ENCODE measurements around the gene CLBA1. TPM values are rescaled to one million over a fixed set of nuclear protein-coding genes. Genes with fewer than 3 reads are reported as not detected.

CLBA1 gene
- total RNA-seq, 1 donor, result 7.3 TPM

DNA sequence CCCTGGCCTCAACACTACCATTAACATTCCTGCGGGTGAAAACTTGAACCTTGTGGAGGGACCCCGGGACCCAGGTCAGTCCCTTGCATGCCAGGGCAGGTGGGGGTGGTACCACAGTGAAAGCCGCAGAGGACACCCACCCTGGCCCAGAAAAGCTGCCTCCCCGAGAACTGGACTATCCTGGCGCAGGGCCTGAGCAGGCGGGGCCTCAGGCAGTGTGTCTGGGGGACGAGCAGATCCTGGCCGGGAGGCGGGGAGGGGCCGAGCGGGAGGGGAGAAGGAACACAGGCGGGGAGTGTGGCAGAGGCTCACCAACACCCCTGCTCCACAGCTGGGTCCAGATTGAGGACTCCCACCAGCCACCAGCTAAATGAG, 17.4 kb upstream of the CLBA1 start:
- no peak for DNase-seq (ENCODE audit: low read depth in 2 of 3, low spot score in 2 of 3)

- no peak for DNase-seq (ENCODE audit: low read depth in 2 of 3, low spot score in 2 of 3)
Measured at GRCh38 chr14:104968541-104969401, 16.8 kb upstream of the CLBA1 start.

- DNase-seq (ENCODE audit: low read depth in 2 of 3, low spot score in 2 of 3), result no peak
Measured at GRCh38 chr14:104969741-104970230, 15.8 kb upstream of the CLBA1 start.

DNA sequence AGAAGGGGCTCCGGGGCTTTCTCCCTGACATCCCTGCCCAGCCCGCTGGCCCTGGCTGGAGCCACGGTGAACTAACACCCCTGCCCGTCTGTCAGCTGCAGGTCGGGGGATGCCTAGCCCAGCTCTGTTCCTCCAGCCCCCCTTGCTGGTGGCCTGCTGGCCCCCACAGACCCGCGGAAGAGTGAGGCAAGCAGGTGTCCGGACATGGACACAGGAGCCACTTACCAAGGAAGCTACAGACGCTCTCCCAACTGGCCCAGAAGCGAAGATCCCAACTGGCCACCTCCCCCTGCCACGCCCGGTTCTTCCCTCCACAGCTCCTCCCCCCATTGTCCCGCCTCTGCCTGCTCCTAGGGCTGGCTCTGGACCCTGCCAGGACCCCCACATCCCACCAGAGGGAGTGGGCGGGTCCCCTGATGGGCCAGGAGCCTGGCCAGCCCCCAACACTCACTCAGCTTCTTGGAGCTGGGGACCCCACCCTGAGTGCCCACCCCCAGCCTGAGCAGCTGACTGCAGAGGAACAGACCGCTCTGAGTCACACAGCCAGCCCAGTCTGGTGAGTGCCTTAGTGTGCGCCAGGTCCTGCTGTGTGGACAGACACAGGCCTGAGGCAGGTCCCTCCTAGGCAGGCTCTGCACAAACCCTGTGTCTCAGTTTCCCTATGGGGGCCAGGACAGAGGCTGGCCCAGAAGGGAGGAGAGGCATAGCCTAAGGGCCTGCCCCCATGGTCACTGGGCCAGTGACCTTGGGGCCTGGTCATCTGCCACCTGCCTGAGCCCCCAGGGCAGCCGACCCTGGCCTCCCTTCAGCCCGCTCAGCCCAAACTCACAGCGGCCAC, 15.1 kb upstream of the CLBA1 start:
- DNase-seq (ENCODE audit: low read depth in 2 of 3, low spot score in 2 of 3), result no peak

- DNase-seq (ENCODE audit: low read depth in 2 of 3, low spot score in 2 of 3), result no peak
Measured at GRCh38 chr14:104971447-104972240, 13.9 kb upstream of the CLBA1 start.

DNA sequence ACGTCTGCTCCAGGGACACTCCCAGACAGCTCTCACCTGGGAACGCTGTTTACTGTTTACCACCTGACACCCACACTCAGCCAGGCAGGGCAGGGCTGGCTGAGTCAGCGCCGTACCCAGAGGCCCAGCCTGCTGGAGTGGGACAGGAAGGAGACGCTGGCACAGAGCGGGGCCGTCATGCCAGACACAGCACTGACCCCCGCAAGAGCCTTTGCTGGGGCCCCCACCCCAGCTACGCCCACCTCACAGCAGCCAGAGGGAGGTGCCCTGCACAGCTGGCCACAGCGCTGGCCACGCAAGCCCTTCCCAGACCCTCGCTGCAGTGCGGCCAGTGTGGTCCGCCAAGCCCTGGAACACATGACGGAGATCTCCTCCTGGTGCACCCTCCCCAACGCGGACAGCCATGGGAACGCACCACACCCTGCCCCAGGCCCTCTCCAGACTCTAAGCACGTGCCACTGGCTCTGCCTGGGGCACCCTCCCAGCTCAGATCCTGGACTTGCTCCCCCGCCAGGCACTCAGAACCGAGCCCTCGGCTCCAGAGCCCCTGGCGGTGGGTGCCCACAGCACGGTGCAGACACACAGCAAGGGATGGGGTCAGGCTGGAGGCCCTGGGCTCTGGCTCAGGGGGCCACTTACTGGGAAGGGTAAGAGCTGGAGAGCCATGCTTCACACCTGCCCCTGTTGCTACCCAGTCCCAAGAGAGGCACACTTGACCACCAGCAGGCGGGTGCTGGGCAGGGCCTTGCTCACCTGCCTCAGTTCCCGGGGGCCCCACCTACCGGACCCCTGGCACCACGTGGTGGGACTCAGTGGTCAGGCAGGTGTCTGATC, 13.1 kb upstream of the CLBA1 start:
- no peak for DNase-seq (ENCODE audit: low read depth in 2 of 3, low spot score in 2 of 3)

- DNase-seq (ENCODE audit: low read depth in 2 of 3, low spot score in 2 of 3), result no peak
Measured at GRCh38 chr14:104973135-104973384, 12.5 kb upstream of the CLBA1 start.

DNA sequence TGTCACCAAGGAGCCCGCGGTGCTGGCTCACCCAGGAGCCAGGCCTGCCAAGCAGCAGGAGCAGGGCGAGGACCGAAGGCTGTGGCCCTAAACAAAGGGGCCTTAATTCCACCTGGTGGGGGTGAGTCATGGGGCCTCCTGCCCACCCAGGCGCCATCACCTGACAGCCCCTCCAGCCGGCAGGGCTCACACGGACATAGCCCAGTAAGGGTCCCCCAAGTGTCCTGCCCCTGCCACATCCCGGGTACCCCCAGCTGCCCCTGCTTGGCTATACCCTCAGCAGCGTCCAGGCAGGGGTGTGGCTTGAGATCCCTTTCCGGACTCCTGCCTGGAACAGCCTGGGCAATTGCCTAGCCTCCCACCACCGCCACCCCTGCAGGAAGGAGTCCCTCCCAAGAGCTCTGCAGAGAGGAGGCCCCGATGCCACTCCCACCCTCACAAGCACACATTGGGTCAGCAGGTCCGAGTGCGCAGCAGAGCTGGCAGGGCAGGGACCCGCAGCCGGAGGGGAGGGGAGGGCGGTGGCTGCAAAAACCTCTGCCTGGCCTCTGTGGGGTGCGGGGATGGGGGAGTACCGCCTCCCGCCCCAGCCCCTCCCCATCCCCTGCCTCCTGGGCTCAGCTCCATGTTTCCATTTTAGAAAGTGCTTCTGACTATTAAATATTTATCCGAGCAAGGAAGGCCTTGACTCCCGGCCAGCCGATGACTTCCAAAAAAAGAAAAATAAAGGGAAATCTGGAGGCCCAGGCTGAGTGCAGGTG, 12.0 kb upstream of the CLBA1 start:
- no peak for DNase-seq (ENCODE audit: low read depth in 2 of 3, low spot score in 2 of 3)

DNA sequence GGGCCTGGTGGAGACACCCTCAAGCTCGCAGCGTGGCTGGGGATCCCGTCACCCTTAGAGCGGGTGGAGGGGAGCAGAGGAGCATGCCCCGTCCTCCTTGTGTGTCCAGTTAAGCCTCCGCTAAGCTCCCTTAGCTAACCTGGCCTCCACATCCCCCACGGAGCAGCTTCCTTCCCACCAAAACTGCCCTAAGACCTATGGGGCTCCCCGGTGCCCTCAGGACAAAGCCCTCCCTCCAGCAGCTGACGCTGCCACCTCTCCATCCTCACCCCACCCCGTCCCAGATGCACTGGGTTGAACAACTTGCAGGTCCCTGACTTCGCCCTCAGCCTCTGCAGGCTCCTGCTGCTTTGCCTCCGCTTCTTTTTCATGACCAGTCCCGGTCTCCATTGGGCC, 11.4 kb upstream of the CLBA1 start:
- no peak for DNase-seq (ENCODE audit: low read depth in 2 of 3, low spot score in 2 of 3)

GRCh38 chr14:104974665-104975390, 10.8 kb upstream of the CLBA1 start:
- DNase-seq (ENCODE audit: low read depth in 2 of 3, low spot score in 2 of 3), result no peak

- DNase-seq (ENCODE audit: low read depth in 2 of 3, low spot score in 2 of 3), result peak in 2 of 3 donors; percentile 38 to 49
Measured at GRCh38 chr14:104975481-104976197, 9.9 kb upstream of the CLBA1 start.

DNA sequence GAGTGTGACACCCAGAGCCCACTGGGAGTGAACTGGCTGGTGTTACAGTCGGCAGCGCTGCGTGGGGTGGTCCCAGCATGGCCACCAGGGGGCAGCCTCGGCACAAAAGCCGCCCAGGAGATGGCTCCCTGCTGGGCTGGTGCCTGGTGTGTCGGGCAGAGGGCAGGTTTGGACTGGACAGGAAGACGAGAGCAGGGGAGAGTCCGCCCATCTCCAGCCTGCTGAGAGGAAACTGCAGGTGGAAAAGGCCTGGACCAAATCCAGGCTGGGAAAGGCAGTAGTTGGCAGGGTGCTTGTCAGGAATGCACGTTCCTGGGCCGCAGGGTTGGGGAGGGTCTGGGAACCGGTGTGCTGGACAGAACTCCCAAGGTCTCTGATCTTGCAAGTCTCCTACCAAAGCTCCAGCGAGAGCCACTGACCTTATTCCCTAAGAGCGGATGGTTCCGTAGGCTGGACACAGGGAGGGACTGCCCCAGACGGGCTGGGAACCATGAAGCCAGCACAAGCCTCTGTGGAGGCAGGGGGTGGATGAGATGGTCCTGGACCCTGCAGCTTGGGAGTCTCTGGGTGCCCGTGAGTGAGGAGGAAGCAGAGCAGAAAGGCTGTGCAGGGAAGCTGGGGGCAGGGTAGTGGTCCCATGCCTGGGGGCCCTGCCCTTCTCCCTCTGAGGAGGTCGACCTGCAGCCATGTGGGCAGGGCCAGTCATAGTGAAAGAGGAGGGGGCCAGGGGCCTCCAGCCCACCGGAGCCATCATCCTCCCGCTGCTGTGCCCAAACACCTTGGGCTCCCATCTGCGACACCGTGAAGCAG, 9.2 kb upstream of the CLBA1 start:
- DNase-seq (ENCODE audit: low read depth in 2 of 3, low spot score in 2 of 3), result peak; percentile 76 to 84 (median 76)

GRCh38 chr14:104977008-104977680, 8.4 kb upstream of the CLBA1 start:
- DNase-seq (ENCODE audit: low read depth in 2 of 3, low spot score in 2 of 3), result no peak

GRCh38 chr14:104977681-104978653, 7.6 kb upstream of the CLBA1 start, which contains the start of gene AHNAK2:
TSS of gene AHNAK2 (minus strand) at chr14:104978374. CDS start at chr14:104978237, 137 bp downstream.
- peak in 2 of 3 donors; percentile 57 to 64 for DNase-seq (ENCODE audit: low read depth in 2 of 3, low spot score in 2 of 3)

Measured in hematopoietic multipotent progenitor cell (in vitro differentiated cells).